ENCODE measurements around the gene MYO1G.
"Not testable (repeated sequence)": the region's sequence is repeated elsewhere in the genome, so short reads cannot be mapped to it uniquely, and the experiment has no call there.

MYO1G gene

DNA sequence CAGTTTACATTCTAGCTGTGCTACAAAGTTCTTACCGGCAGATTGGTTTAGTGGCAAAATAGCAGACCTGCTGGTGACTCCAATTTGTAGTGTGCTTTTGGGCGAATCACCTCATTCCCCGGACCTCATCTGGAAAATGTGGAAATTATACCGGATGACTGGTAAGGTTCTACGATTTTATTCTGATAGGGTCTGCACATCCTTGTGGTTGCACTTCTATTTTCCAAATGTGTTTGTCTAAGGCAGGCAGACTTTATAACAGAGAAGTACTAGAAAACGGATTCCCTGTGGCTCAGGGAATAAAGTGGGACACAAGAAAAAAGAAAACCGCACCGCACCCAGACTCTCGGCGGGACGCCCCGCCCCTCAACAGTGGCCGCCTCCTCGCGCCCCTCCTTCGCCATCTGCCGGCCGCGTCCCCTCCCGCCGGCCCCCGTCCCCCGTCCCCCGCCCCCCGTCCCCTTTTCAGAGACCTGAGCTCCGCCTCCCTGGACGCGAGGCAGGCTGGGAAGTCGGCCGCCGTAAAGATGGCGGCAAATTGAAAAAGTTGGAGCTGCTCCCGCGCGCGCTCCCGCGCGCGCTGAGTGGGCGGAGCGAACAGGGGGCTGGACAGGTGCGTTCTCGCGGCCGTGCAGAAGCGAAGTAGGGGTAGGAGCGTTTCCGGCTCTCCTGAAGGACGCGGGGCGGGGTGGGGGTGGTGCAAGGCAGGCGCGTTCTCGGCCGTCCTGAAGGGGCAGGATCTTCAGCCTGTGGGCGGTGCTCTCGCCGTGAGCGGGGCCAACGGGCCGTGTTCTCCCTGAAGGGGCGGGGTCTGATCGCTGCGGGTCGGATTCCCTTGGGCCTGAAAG, 20.7 kb upstream of the MYO1G start:
- DNase-seq (ENCODE audit: low read depth): peak; percentile 99

- DNase-seq (ENCODE audit: low read depth): no peak
Observed at GRCh38 chr7:44998153-44998871, 19.5 kb upstream of the MYO1G start.

- DNase-seq (ENCODE audit: low read depth): no peak
Observed at GRCh38 chr7:44995555-44996493, 17.0 kb upstream of the MYO1G start.

DNA sequence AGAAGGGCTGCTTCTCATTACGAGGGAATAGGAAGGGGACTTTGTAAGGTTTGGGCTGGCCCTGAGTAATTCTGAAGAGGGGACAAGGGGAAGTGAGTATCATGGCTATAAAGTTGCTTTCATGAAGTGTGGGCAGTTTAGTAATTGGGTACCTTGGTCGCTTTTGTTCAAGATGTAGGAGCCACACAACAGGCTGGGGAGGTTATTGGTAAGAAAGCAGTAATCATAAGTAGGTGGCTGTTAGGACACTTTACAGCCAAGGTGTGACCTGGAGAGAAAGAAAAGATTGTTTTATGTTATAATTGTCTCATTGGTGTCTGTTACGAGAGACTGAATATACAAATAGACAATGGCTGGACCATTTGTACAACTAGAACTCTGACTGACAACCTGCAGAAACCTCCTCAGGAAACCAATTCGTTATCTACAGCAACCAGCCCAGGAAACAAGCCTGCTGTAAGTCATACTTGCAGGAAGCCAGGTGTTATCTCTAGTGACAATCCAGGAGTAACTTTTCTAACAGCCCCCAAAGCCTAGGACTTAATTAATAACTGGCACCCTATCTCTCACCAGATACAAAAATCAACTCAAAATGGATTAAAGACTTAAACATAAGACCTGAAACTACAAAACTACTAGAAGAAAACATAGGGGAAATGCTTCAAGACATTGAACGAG, 16.2 kb upstream of the MYO1G start:
- DNase-seq (ENCODE audit: low read depth): no peak

- not testable (repeated sequence) for DNase-seq (ENCODE audit: low read depth)
Observed at GRCh38 chr7:44992004-44992795, 13.4 kb upstream of the MYO1G start.

- no peak for DNase-seq (ENCODE audit: low read depth)
Observed at GRCh38 chr7:44990109-44991023, 11.6 kb upstream of the MYO1G start.

DNA sequence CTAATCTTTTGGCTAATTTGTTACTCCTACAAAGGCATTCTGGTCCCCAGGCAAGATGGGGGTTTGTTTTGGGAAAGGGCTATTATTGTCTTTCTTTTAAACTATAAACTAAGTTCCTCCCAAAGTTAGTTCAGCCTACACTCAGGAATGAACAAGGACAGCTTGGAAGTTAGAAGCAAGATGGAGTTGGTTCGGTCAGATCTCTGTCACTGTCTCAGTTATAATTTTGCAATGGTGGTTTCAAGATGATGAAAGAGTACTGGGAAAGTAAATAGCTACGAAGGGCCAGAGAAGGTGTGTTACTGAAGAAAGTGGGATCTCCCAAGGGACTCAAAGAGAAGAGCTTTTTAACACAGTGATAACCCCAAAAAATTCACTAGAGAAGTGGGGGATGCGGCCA, 10.3 kb upstream of the MYO1G start:
- DNase-seq (ENCODE audit: low read depth): no peak

DNA sequence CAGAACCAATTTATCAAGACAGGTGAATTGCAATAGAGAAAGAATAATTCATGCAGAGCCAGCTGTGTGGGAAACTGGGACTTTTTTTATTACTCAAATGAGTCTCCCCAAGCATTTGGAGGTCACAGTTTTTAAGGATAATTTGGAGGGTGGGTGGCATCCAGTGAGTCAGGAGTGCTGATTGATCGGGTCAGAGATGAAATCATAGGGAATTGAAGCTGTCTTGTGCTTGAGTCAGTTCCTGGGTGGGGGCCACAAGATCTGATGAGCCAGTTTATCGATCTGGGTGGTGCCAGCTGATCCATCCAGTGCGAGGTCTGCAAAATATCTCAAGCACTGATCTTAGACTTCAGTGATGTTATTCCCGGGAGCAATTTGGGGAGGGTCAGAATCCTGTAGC, 9.9 kb upstream of the MYO1G start:
- no peak for DNase-seq (ENCODE audit: low read depth)

DNA sequence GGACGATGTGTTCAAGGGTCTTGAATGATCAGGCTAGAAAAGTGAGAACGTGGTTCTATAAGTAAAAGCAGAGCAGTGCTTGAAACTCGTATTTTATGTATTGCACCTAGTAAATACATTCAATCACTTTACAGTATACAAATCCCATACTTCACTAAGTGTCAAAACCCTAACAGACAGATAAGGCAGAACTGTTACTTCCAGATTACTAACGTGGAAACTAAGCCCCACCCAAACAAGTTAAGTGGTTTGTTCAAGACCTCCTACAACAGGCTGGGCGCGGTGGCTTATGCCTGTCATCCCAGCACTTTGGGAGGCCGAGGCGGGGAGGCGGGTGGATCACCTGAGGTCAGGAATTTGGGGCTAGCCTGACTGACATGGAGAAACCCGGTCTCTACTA, 9.2 kb upstream of the MYO1G start:
- DNase-seq (ENCODE audit: low read depth): no peak

- no peak for DNase-seq (ENCODE audit: low read depth)
Observed at GRCh38 chr7:44987457-44987856, 8.6 kb upstream of the MYO1G start.

DNA sequence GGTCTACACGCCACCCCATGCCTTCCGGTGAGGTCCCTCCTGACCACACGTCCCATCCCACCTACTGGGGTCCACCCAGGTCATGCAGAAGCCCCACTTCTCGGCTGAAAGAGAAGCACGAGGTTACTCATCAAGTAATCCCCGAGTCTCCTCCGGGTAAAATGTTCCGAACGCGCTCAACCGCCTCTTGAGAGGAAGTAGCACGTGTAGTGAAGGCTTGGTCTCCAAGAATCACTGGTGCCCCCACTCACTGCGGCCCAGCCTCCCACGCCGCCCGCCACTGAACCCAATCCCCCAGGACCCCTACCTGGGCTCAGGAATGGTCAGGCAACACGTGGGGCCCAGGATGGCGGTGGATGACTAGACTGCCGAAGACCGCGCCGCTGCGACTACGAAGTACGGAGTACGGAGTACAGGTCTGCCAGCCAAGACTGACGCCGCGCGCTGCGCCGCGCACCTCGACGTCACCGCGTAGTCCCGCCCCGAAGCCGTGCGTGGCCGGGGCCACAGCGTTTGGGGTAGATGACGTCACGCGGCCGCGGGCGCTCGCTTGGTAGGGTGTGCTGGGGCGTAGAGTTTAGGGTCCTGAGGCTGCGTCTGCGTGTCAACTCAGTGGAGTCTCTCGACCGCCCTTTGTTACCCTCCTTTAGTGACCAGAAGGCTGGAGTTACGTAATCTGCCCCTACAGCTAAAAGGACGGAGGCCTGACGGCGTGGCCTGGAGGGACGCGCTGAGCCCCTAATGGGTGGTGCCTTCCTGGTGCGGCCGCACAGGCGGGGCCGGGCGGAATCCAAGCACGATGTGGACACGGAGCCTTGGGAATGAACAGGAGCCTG, 7.6 kb upstream of the MYO1G start:
- peak; percentile 93 for DNase-seq (ENCODE audit: low read depth)

DNA sequence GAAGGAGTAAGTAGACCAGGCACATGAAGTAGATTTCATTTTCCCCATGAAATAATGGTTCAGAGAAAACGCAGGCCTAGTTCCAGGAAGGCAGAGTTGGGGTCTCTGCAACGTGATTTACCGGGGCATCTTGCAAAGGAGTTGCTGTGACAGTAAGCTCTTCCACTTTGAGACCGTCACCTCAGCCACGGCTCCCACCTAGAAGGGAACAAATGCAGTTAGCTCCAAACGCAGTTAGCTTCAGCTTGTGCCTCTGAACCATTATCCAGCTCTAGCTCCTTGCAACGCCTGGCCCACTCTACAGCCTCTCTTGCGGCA, 7.0 kb upstream of the MYO1G start:
- no peak for DNase-seq (ENCODE audit: low read depth)

GRCh38 chr7:44985033-44985695, 6.3 kb upstream of the MYO1G start:
- no peak for DNase-seq (ENCODE audit: low read depth)

GRCh38 chr7:44984478-44984758, 5.6 kb upstream of the MYO1G start:
- no peak for DNase-seq (ENCODE audit: low read depth)

DNA sequence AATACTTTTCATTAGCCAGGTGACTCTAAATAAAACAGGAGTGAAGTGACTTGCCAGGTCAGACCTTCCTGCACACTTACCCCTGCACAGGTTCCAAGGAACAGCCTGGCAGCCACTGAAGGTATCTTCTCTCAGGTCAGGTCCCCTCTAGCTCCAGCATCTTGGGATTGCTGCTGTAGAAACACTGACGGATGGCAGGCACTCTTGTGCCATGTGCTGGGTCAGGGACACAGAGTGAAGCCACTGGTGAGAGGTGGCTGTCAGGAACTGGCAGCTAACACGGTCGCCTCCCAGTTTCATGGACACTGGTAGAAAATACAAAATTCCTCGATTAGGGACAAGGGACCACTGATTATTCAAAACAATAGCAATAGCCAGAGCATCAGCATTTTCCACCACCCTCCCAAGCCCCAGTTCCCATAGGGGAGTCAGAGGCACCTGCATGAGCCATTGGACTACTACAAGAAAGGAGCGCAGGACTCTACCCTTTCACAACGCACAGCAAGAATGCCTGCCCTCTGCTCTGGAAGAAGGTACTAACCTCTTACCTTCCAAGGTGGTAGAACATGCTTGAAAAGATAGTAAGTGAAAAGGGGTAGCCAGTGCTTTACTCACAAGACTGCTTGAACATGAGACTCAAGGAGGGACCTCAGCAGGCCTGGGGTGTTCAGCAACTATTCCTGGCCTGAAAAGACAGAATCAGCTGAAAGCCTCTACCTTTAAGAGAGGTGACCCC, 5.1 kb upstream of the MYO1G start:
- no peak for DNase-seq (ENCODE audit: low read depth)

- DNase-seq (ENCODE audit: low read depth): no peak
Observed at GRCh38 chr7:44982970-44983369, 4.2 kb upstream of the MYO1G start.

GRCh38 chr7:44982535-44982923, 3.7 kb upstream of the MYO1G start:
- no peak for DNase-seq (ENCODE audit: low read depth)

- no peak for DNase-seq (ENCODE audit: low read depth)
Observed at GRCh38 chr7:44981035-44981706, 2.4 kb upstream of the MYO1G start.

Data from activated T-helper 9 cell treated with anti-CD3 and anti-CD28 coated beads, Interleukin-2, amount 50 U/mL, for 16 hours (primary cell).